Smooth muscle cell (in vitro differentiated cells): Measurements from ENCODE around the gene LRP5. TPM values are rescaled to one million over a fixed set of nuclear protein-coding genes. Genes with fewer than 3 reads are reported as not detected.
"Not testable (repeated sequence)": the region's sequence is repeated elsewhere in the genome, so short reads cannot be mapped to it uniquely, and the experiment has no call there.

ENCODE experiments used
- DNase-seq: peaks from one replicate; lab custom pipeline; 2025; ENCODE audit not compliant: unreplicated experiment; lab: John Stamatoyannopoulos, UW
- H2AFZ ChIP-seq: fragments of 200-600 bp; sonication (generic); 2 replicates; pipeline ENCODE4 v1.6.0; 2016; ENCODE audit warnings: antibody characterized with exemption, low read depth, mild to moderate bottlenecking
- H3F3A ChIP-seq: fragments of 200-600 bp; sonication (generic); 2 replicates; pipeline ENCODE4 v1.6.0; 2017; ENCODE audit warnings: antibody characterized with exemption, low read depth
- H3K27ac ChIP-seq: fragments of 200-600 bp; sonication (generic); 2 replicates; pipeline ENCODE4 v1.5.1; 2016; ENCODE audit warnings: low read depth, mild to moderate bottlenecking
- H3K27me3 ChIP-seq: fragments of 200-600 bp; sonication (generic); 2 replicates; pipeline ENCODE4 v1.6.1; 2016; ENCODE audit warnings: low read depth, mild to moderate bottlenecking
- H3K36me3 ChIP-seq: fragments of 200-600 bp; sonication (generic); 2 replicates; pipeline ENCODE4 v1.5.1; 2016; ENCODE audit warnings: low read depth
- H3K4me1 ChIP-seq: fragments of 200-600 bp; sonication (generic); 2 replicates; pipeline ENCODE4 v1.5.1; 2016; ENCODE audit warnings: low read depth
- H3K4me2 ChIP-seq: fragments of 200-600 bp; sonication (generic); 2 replicates; pipeline ENCODE4 v1.6.0; 2016; ENCODE audit warnings: mild to moderate bottlenecking
- H3K4me3 ChIP-seq: fragments of 200-600 bp; sonication (generic); 2 replicates; pipeline ENCODE4 v1.5.1; 2016; ENCODE audit warnings: mild to moderate bottlenecking
- H3K79me2 ChIP-seq: fragments of 200-600 bp; sonication (generic); 2 replicates; pipeline ENCODE4 v1.6.0; 2016; ENCODE audit warnings: low read depth, mild to moderate bottlenecking
- H3K9ac ChIP-seq: fragments of 200-600 bp; sonication (generic); 2 replicates; pipeline ENCODE4 v1.6.0; 2016; ENCODE audit warnings: low read depth
- H3K9me3 ChIP-seq: fragments of 200-600 bp; sonication (generic); replicated peaks from 2 replicates; pipeline ENCODE4 v1.5.1; 2016; ENCODE audit warnings: low read depth
- H4K20me1 ChIP-seq: fragments of 200-600 bp; sonication (generic); 2 replicates; pipeline ENCODE4 v1.6.0; 2016; ENCODE audit warnings: low read depth
- CTCF ChIP-seq: fragments of 200-600 bp; sonication (generic); IDR thresholded peaks from 2 replicates; pipeline ENCODE4 v1.5.1; 2017; ENCODE audit warnings: borderline replicate concordance, mild to moderate bottlenecking, antibody characterized with exemption; ENCODE audit not compliant: insufficient read depth, poor library complexity, severe bottlenecking
- WGBS: methylation state at CpG from one replicate; pipeline ENCODE4 v1.1.7; 2016; ENCODE audit warnings: low lambda C conversion rate; 5-methylcytosine and 5-hydroxymethylcytosine counted together
- polyA plus RNA-seq: library from polyadenylated mRNA; unstranded; fragments of >200 nt; fragmentation: Nextera tagmentation; extraction: Ambion mirVana; gene quantifications from 2 replicates; pipeline ENCODE4 v1.2.1, GENCODE V29; 2016
- total RNA-seq: library from RNA; depleted of rRNA; stranded (reverse); fragments of >200 nt; gene quantifications from 2 replicates; pipeline ENCODE4 v1.2.3, GENCODE V29; 2014

Gene LRP5
- total and polyA plus RNA-seq, 2 experiments from 2014 or later = 16.1 to 26.6 TPM

- H3K9me3 ChIP-seq = no peaks in the 10 kb centered on the region
- no peaks in the 10 kb centered on the region for H3F3A ChIP-seq
- no peaks in the 10 kb centered on the region for H4K20me1 ChIP-seq
- H2AFZ ChIP-seq = no peak overlapping the region
- H3K4me2 ChIP-seq = no peak overlapping the region
- no peaks in the 10 kb centered on the region for H3K36me3 ChIP-seq
- no peaks in the 10 kb centered on the region for H3K4me1 ChIP-seq
- H3K27me3 ChIP-seq = no peaks in the 10 kb centered on the region
- H3K79me2 ChIP-seq = no peaks in the 10 kb centered on the region
- TF ChIP-seq CTCF = no peak
- no peak overlapping the region for H3K27ac ChIP-seq
- H3K4me3 ChIP-seq = no peak overlapping the region
- WGBS = 95% methylated on average over 11 of the region's 14 CpGs
- DNase-seq = no peak
- H3K9ac ChIP-seq = no peak overlapping the region
These were observed 84.9 kb downstream of the LRP5 start for GRCh38 chr11:68397256-68397655.

- H3F3A ChIP-seq = no peaks in the 10 kb centered on the region
- H3K4me1 ChIP-seq = no peaks in the 10 kb centered on the region
- WGBS = 69% methylated on average over 17 of the region's 17 CpGs
- no peak for DNase-seq
- no peak for TF ChIP-seq CTCF
- no peaks in the 10 kb centered on the region for H3K27me3 ChIP-seq
- H3K36me3 ChIP-seq = no peaks in the 10 kb centered on the region
- H3K9me3 ChIP-seq = no peaks in the 10 kb centered on the region
- H3K27ac ChIP-seq = no peak overlapping the region
- no peak overlapping the region for H2AFZ ChIP-seq
- no peak overlapping the region for H3K4me3 ChIP-seq
- no peak overlapping the region for H3K4me2 ChIP-seq
- no peaks in the 10 kb centered on the region for H4K20me1 ChIP-seq
- H3K9ac ChIP-seq = no peak overlapping the region
- no peaks in the 10 kb centered on the region for H3K79me2 ChIP-seq
These were observed 86.8 kb downstream of the LRP5 start for GRCh38 chr11:68398995-68399851.

- no peak overlapping the region for H3K27ac ChIP-seq
- 95% methylated on average over 13 of the region's 13 CpGs for WGBS
These were observed 87.5 kb downstream of the LRP5 start for GRCh38 chr11:68399916-68400315.

GRCh38 chr11:68400584-68400983 lies 88.2 kb downstream of the LRP5 start:
- H3K4me3 ChIP-seq, H3K27ac ChIP-seq, H3K9ac ChIP-seq, DNase-seq, H2AFZ ChIP-seq, H4K20me1 ChIP-seq, H3K4me2 ChIP-seq, H3K79me2 ChIP-seq, H3F3A ChIP-seq, H3K9me3 ChIP-seq, H3K27me3 ChIP-seq, H3K4me1 ChIP-seq, H3K36me3 ChIP-seq: not testable (repeated sequence)
- WGBS = 97% methylated on average over 7 of the region's 7 CpGs

More at GRCh38 chr11:68399916-68400315, 87.5 kb downstream of the LRP5 start:
- Histone ChIP-seq H3K4me1 (no peaks in the 10 kb centered on the region), H3K36me3 (no peaks in the 10 kb centered on the region), H3K79me2 (no peaks in the 10 kb centered on the region), H2AFZ (no peak overlapping the region), H3F3A (no peaks in the 10 kb centered on the region), H3K27me3 (no peaks in the 10 kb centered on the region), H3K4me3 (no peak overlapping the region), H3K4me2 (no peak overlapping the region), H3K9ac (no peak overlapping the region), H4K20me1 (no peaks in the 10 kb centered on the region), H3K9me3 (no peaks in the 10 kb centered on the region)
- no peak for TF ChIP-seq CTCF
- no peak for DNase-seq
